ENCODE measurements around the gene IFITM2. TPM values are rescaled to one million over a fixed set of nuclear protein-coding genes. Genes with fewer than 3 reads are reported as not detected.
A peak's percentile ranks its signal among the peaks of the same experiment; 100 is the strongest.

Gene IFITM2
- polyA plus RNA-seq, 1 donor (not counting 4 experiments of a cell fraction or from before 2014, with no cell fraction given) = 83.0 TPM

GRCh38 chr11:315051-315481 is 7.5 kb downstream of the IFITM2 start:
- Histone ChIP-seq H3K79me2 (ENCODE audit: control insufficient read depth, insufficient read depth, low read length) (peaks cover 21% of the 10 kb centered on the region), H2AFZ (ENCODE audit: control insufficient read depth, low read length) (no peak overlapping the region), H3K4me3 (ENCODE audit: control insufficient read depth in 2 of 3, extremely low read depth in 1 of 3, insufficient read depth in 2 of 3, low read depth in 1 of 3, low read length in 3 of 3) (peak overlapping the region; percentile 50 to 66 (median 57)), H3K36me3 (ENCODE audit: control insufficient read depth in 2 of 2, extremely low read depth in 1 of 2, insufficient read depth in 2 of 2, low read length in 2 of 2) (peaks cover 0 to 5% of the 10 kb centered on the region in 2 experiments), H4K20me1 (ENCODE audit: control insufficient read depth, extremely low read depth, insufficient read depth, low read length) (no peaks in the 10 kb centered on the region), H3K4me2 (ENCODE audit: control insufficient read depth, extremely low read depth, insufficient read depth, low read depth, low read length) (peak overlapping the region; percentile 85), H3K4me1 (ENCODE audit: control insufficient read depth, extremely low read depth, insufficient read depth, low read length) (peaks cover 38% of the 10 kb centered on the region), H3K9ac (ENCODE audit: control insufficient read depth, extremely low read depth, insufficient read depth, low read length) (peak overlapping the region; percentile 56), H3K27ac (ENCODE audit: control insufficient read depth, insufficient read depth, low read length) (no peak overlapping the region), H3K27me3 (ENCODE audit: control insufficient read depth, extremely low read depth, insufficient read depth, low read length) (peaks cover 30% of the 10 kb centered on the region), H3K9me3 (ENCODE audit: control insufficient read depth, low read depth, low read length) (no peaks in the 10 kb centered on the region), H3K9me1 (ENCODE audit: control insufficient read depth, extremely low read depth, insufficient read depth, low read length) (no peaks in the 10 kb centered on the region)
- DNase-seq (ENCODE audit: low read depth, low spot score) (no peak), FAIRE-seq (no peak)
- dilution Hi-C loops (cut with MboI; ENCODE audit: extremely low pct_ligation_motif_present, low sequenced_read_pairs) = no loop called here
- TF ChIP-seq EZH2 (IDR thresholded peaks at IDR 0.05; ENCODE audit: low read length) = no peak
- TF ChIP-seq CTCF (optimal IDR thresholded peaks at IDR 0.05 in 1 of 3, IDR thresholded peaks at IDR 0.05 in 1 of 3, conservative IDR thresholded peaks at IDR 0.05 in 1 of 3; ENCODE audit: extremely low read depth in 1 of 3, insufficient read depth in 2 of 3, low read length in 3 of 3) = no peak

- H3K4me3 ChIP-seq (ENCODE audit: control insufficient read depth in 2 of 3, extremely low read depth in 1 of 3, insufficient read depth in 2 of 3, low read depth in 1 of 3, low read length in 3 of 3) = peak overlapping the region; percentile 50 to 66 (median 57)
Measured at GRCh38 chr11:315516-315994, 7.9 kb downstream of the IFITM2 start.

More at GRCh38 chr11:315516-315994, 7.9 kb downstream of the IFITM2 start:
- H3K4me1 ChIP-seq (ENCODE audit: control insufficient read depth, extremely low read depth, insufficient read depth, low read length) = peaks cover 37% of the 10 kb centered on the region
- H3K4me2 ChIP-seq (ENCODE audit: control insufficient read depth, extremely low read depth, insufficient read depth, low read depth, low read length) = peak overlapping the region; percentile 85
- dilution Hi-C loops (cut with MboI; ENCODE audit: extremely low pct_ligation_motif_present, low sequenced_read_pairs) = no loop called here
- H3K9ac ChIP-seq (ENCODE audit: control insufficient read depth, extremely low read depth, insufficient read depth, low read length) = peak overlapping the region; percentile 56
- peaks cover 0 to 5% of the 10 kb centered on the region in 2 experiments for H3K36me3 ChIP-seq (ENCODE audit: control insufficient read depth in 2 of 2, extremely low read depth in 1 of 2, insufficient read depth in 2 of 2, low read length in 2 of 2)
- FAIRE-seq = no peak
- H2AFZ ChIP-seq (ENCODE audit: control insufficient read depth, low read length) = no peak overlapping the region
- peaks cover 26% of the 10 kb centered on the region for H3K79me2 ChIP-seq (ENCODE audit: control insufficient read depth, insufficient read depth, low read length)
- no peaks in the 10 kb centered on the region for H3K9me3 ChIP-seq (ENCODE audit: control insufficient read depth, low read depth, low read length)
- peaks cover 30% of the 10 kb centered on the region for H3K27me3 ChIP-seq (ENCODE audit: control insufficient read depth, extremely low read depth, insufficient read depth, low read length)
- no peak for TF ChIP-seq CTCF (optimal IDR thresholded peaks at IDR 0.05 in 1 of 3, IDR thresholded peaks at IDR 0.05 in 1 of 3, conservative IDR thresholded peaks at IDR 0.05 in 1 of 3; ENCODE audit: extremely low read depth in 1 of 3, insufficient read depth in 2 of 3, low read length in 3 of 3)
- no peak for TF ChIP-seq EZH2 (IDR thresholded peaks at IDR 0.05; ENCODE audit: low read length)
- H3K27ac ChIP-seq (ENCODE audit: control insufficient read depth, insufficient read depth, low read length) = no peak overlapping the region
- no peaks in the 10 kb centered on the region for H3K9me1 ChIP-seq (ENCODE audit: control insufficient read depth, extremely low read depth, insufficient read depth, low read length)
- DNase-seq (ENCODE audit: low read depth, low spot score) = no peak
- no peaks in the 10 kb centered on the region for H4K20me1 ChIP-seq (ENCODE audit: control insufficient read depth, extremely low read depth, insufficient read depth, low read length)
